WTC11 (cell line): ENCODE measurements around the gene ANKRD13C.

Experiments
- AFF4 ChIP-seq: sonication (generic); formaldehyde crosslinking; IDR thresholded peaks from 2 replicates; pipeline ENCODE4 v1.8.1; 2023; ENCODE audit warnings: mild to moderate bottlenecking, missing genetic modification reagents, borderline replicate concordance
- CTCF ChIP-seq: fragments of 200-600 bp; IDR thresholded peaks from 2 replicates; pipeline ENCODE4 v1.8.0; 2022; ENCODE audit warnings: antibody characterized with exemption
- ELF4 ChIP-seq: sonication (generic); formaldehyde crosslinking; IDR thresholded peaks from 2 replicates; pipeline ENCODE4 v1.8.1; 2022; ENCODE audit warnings: low read depth, mild to moderate bottlenecking, moderate library complexity, missing genetic modification reagents
- ESRRA ChIP-seq: sonication (generic); formaldehyde crosslinking; IDR thresholded peaks from 2 replicates; pipeline ENCODE4 v1.8.1; 2022; ENCODE audit warnings: mild to moderate bottlenecking, missing genetic modification reagents, borderline replicate concordance
- MAX ChIP-seq: sonication (generic); formaldehyde crosslinking; IDR thresholded peaks from 2 replicates; pipeline ENCODE4 v1.8.0; 2022; ENCODE audit warnings: mild to moderate bottlenecking, missing genetic modification reagents
- NFYB ChIP-seq: sonication (generic); formaldehyde crosslinking; conservative IDR thresholded peaks from 2 replicates; pipeline ENCODE4 v1.8.0; 2022; ENCODE audit warnings: low read depth, missing genetic modification reagents
- NR2C2 ChIP-seq: sonication (generic); formaldehyde crosslinking; IDR thresholded peaks from 2 replicates; pipeline ENCODE4 v1.8.0; 2022; ENCODE audit warnings: mild to moderate bottlenecking, missing genetic modification reagents
- SP1 ChIP-seq: sonication (generic); formaldehyde crosslinking; conservative IDR thresholded peaks from 2 replicates; pipeline ENCODE4 v1.8.1; 2022; ENCODE audit warnings: missing genetic modification reagents
- USF1 ChIP-seq: sonication (generic); formaldehyde crosslinking; IDR thresholded peaks from 2 replicates; pipeline ENCODE4 v1.8.0; 2022; ENCODE audit warnings: mild to moderate bottlenecking, missing genetic modification reagents
- USF2 ChIP-seq: sonication (generic); formaldehyde crosslinking; IDR thresholded peaks from 2 replicates; pipeline ENCODE4 v1.8.1; 2023; ENCODE audit warnings: mild to moderate bottlenecking, missing genetic modification reagents, moderate library complexity
- ZMAT4 ChIP-seq: fragments of 250-450 bp; sonication (Bioruptor Pico); IDR thresholded peaks from 2 replicates; pipeline ENCODE4 v1.9.0; 2021; ENCODE audit warnings: mild to moderate bottlenecking
- ZNF138 ChIP-seq: sonication (generic); formaldehyde crosslinking; conservative IDR thresholded peaks from 2 replicates; pipeline ENCODE4 v1.8.1; 2022; ENCODE audit warnings: mild to moderate bottlenecking, moderate library complexity, missing genetic modification reagents
- ZNF232 ChIP-seq: sonication (generic); formaldehyde crosslinking; IDR thresholded peaks from 2 replicates; pipeline ENCODE4 v1.8.0; 2022; ENCODE audit warnings: mild to moderate bottlenecking, missing genetic modification reagents

- TF ChIP-seq USF2 (no peak), NFYB (CRISPR knock-in tag) (no peak), MAX (CRISPR knock-in tag) (no peak), CTCF (no peak), ZNF232 (CRISPR knock-in tag) (no peak), USF1 (CRISPR knock-in tag) (no peak), SP1 (CRISPR knock-in tag) (no peak), ZNF138 (CRISPR knock-in tag) (no peak), ESRRA (no peak), ELF4 (CRISPR knock-in tag) (no peak), AFF4 (CRISPR knock-in tag) (no peak), NR2C2 (CRISPR knock-in tag) (no peak), ZMAT4 (CRISPR knock-in tag) (no peak)
Measured at GRCh38 chr1:70318191-70318590, 36.3 kb downstream of the ANKRD13C start.
